Nephron (organoid): ENCODE data around the gene PNMA1.

Source experiments
- H3K27ac Mint-ChIP-seq, 3 experiments: 2 replicates each; pipeline ENCODE4 v1.8.0; 2020; ENCODE audit warnings: mixed read lengths in 3 of 3, mild to moderate bottlenecking in 2 of 3, moderate library complexity in 1 of 3
- H3K27me3 Mint-ChIP-seq: 2 replicates; pipeline ENCODE4 v1.8.0; 2021; ENCODE audit warnings: low read depth, mild to moderate bottlenecking, moderate library complexity, mixed read lengths
- H3K36me3 Mint-ChIP-seq: 2 replicates; pipeline ENCODE4 v1.8.0; 2020; ENCODE audit warnings: low read depth, mixed read lengths
- H3K4me1 Mint-ChIP-seq: 2 replicates; pipeline ENCODE4 v1.8.0; 2020; ENCODE audit warnings: mixed read lengths
- H3K4me3 Mint-ChIP-seq, 3 experiments: 2 replicates each; pipeline ENCODE4 v1.8.0; 2020; ENCODE audit warnings: mild to moderate bottlenecking in 3 of 3, mixed read lengths in 3 of 3, moderate library complexity in 2 of 3
- H3K9me3 Mint-ChIP-seq: 2 replicates; pipeline ENCODE4 v1.8.0; 2020; ENCODE audit warnings: mixed read lengths
- CTCF ChIP-seq, 3 experiments: fragments of 200-600 bp; sonication (generic); IDR thresholded peaks; one replicate each; pipeline ENCODE4 v1.5.0; 2021; ENCODE audit warnings: antibody characterized with exemption in 3 of 3; ENCODE audit not compliant: unreplicated experiment in 3 of 3

Gene PNMA1

GRCh38 chr14:73680821-73681220, 33.4 kb downstream of the PNMA1 start:
- no peaks in the 10 kb centered on the region for H3K9me3 Mint-ChIP-seq
- TF ChIP-seq CTCF (IDR thresholded peaks at IDR 0.05; ENCODE audit: unreplicated experiment in 3 of 3): no peak
- H3K4me1 Mint-ChIP-seq: no peaks in the 10 kb centered on the region
- peaks cover 26% of the 10 kb centered on the region for H3K36me3 Mint-ChIP-seq
- H3K27ac Mint-ChIP-seq: no peak overlapping the region
- no peak overlapping the region for H3K4me3 Mint-ChIP-seq
- no peaks in the 10 kb centered on the region for H3K27me3 Mint-ChIP-seq

- H3K36me3 Mint-ChIP-seq: peaks cover 20% of the 10 kb centered on the region
- peak overlapping the region in 1 of 3 experiments; percentile 30 for H3K27ac Mint-ChIP-seq
- H3K9me3 Mint-ChIP-seq: no peaks in the 10 kb centered on the region
- H3K27me3 Mint-ChIP-seq: no peaks in the 10 kb centered on the region
- H3K4me3 Mint-ChIP-seq: no peak overlapping the region
- H3K4me1 Mint-ChIP-seq: no peaks in the 10 kb centered on the region
- TF ChIP-seq CTCF (IDR thresholded peaks at IDR 0.05; ENCODE audit: unreplicated experiment in 3 of 3): no peak
Observed at GRCh38 chr14:73678698-73679097, 35.5 kb downstream of the PNMA1 start.

- Mint-ChIP-seq H3K4me3 (no peak overlapping the region), H3K9me3 (no peaks in the 10 kb centered on the region), H3K4me1 (no peaks in the 10 kb centered on the region), H3K27ac (peak overlapping the region in 1 of 3 experiments; percentile 7), H3K36me3 (peaks cover 26% of the 10 kb centered on the region), H3K27me3 (no peaks in the 10 kb centered on the region)
- TF ChIP-seq CTCF (IDR thresholded peaks at IDR 0.05; ENCODE audit: unreplicated experiment in 3 of 3): no peak
Observed at GRCh38 chr14:73674986-73675385, 39.2 kb downstream of the PNMA1 start.

GRCh38 chr14:73667854-73668253, 46.3 kb downstream of the PNMA1 start:
- no peak for TF ChIP-seq CTCF (IDR thresholded peaks at IDR 0.05; ENCODE audit: unreplicated experiment in 3 of 3)
- H3K9me3 Mint-ChIP-seq: no peaks in the 10 kb centered on the region
- H3K27me3 Mint-ChIP-seq: no peaks in the 10 kb centered on the region
- peaks cover 24% of the 10 kb centered on the region for H3K36me3 Mint-ChIP-seq
- no peak overlapping the region for H3K27ac Mint-ChIP-seq
- H3K4me1 Mint-ChIP-seq: peaks cover 8% of the 10 kb centered on the region
- H3K4me3 Mint-ChIP-seq: no peak overlapping the region

- TF ChIP-seq CTCF (IDR thresholded peaks at IDR 0.05; ENCODE audit: unreplicated experiment in 3 of 3): no peak
- Mint-ChIP-seq H3K4me1 (peaks cover 15% of the 10 kb centered on the region), H3K27me3 (no peaks in the 10 kb centered on the region), H3K36me3 (peaks cover 28% of the 10 kb centered on the region), H3K9me3 (no peaks in the 10 kb centered on the region), H3K27ac (no peak overlapping the region), H3K4me3 (no peak overlapping the region)
Observed at GRCh38 chr14:73666583-73666982, 47.6 kb downstream of the PNMA1 start.

- Mint-ChIP-seq H3K9me3 (no peaks in the 10 kb centered on the region), H3K36me3 (peaks cover 36% of the 10 kb centered on the region), H3K4me3 (no peak overlapping the region), H3K27ac (no peak overlapping the region), H3K4me1 (peaks cover 15% of the 10 kb centered on the region), H3K27me3 (no peaks in the 10 kb centered on the region)
- no peak for TF ChIP-seq CTCF (IDR thresholded peaks at IDR 0.05; ENCODE audit: unreplicated experiment in 3 of 3)
Observed at GRCh38 chr14:73665130-73665529, 49.1 kb downstream of the PNMA1 start.
